PFSK-1 (cell line): ENCODE data around the gene MYH9.

Experiments
- FOXP2 ChIP-seq: optimal IDR thresholded peaks from 2 replicates; pipeline ENCODE3; 2011; ENCODE audit warnings: borderline replicate concordance, control low read depth, inconsistent platforms; ENCODE audit not compliant: insufficient read depth; ENCODE audit errors: extremely low read length, extremely low read depth
- POLR2AphosphoS5 ChIP-seq: IDR thresholded peaks from 2 replicates; pipeline ENCODE4 v1.6.1; 2012; ENCODE audit warnings: low read depth, mild to moderate bottlenecking, control low read depth, low read length, moderate library complexity
- SIN3A ChIP-seq: IDR thresholded peaks from 2 replicates; pipeline ENCODE4 v1.6.1; 2012; ENCODE audit warnings: mild to moderate bottlenecking, low read length, moderate library complexity, borderline replicate concordance; ENCODE audit not compliant: insufficient read depth
- TAF1 ChIP-seq: IDR thresholded peaks from 2 replicates; pipeline ENCODE4 v1.6.1; 2012; ENCODE audit warnings: low read length, control low read depth, borderline replicate concordance; ENCODE audit not compliant: insufficient read depth
- TF ChIP-seq, protein P1 (sequence below), 2 experiments: IDR thresholded peaks; 2 replicates each; pipeline versions ENCODE4 v1.6.1 to v1.8.0; 2011 to 2012; ENCODE audit warnings: low read depth in 2 of 2, low read length in 2 of 2, control low read depth in 1 of 2, inconsistent platforms in 1 of 2, mild to moderate bottlenecking in 1 of 2, moderate library complexity in 1 of 2; ENCODE audit not compliant: insufficient read depth in 1 of 2

MYH9 gene

DNA sequence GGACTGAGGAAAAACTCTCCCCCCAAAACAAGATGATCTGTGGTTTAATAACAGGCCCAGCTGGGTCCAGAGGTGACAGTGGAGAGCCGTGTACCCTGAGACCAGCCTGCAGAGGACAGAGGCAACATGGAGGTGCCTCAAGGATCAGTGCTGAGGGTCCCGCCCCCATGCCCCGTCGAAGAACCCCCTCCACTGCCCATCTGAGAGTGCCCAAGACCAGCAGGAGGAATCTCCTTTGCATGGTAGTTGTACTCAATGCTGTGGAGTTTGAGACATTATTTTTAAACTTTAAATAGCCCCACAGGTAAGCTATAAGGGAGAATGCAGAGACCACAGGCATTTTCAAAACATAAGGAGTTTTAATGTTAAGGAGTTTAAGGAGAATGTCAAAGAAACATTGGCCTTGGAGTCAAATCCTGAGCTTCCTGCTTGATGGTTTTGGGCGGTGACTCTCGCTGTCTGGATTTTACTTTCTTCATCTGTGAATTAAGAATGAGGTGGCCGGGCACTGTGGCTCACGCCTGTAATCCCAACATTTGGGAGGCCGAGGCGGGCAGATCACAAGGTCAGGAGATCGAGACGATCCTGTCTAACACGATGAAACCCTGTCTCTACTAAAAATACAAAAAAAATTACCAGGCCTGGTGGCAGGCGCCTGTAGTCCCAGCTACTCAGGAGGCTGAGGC, 128.0 kb downstream of the MYH9 start:
- TF ChIP-seq POLR2AphosphoS5 (no peak), SIN3A (no peak), TAF1 (no peak), FOXP2 (no peak)
- TF ChIP-seq, protein P1, sequence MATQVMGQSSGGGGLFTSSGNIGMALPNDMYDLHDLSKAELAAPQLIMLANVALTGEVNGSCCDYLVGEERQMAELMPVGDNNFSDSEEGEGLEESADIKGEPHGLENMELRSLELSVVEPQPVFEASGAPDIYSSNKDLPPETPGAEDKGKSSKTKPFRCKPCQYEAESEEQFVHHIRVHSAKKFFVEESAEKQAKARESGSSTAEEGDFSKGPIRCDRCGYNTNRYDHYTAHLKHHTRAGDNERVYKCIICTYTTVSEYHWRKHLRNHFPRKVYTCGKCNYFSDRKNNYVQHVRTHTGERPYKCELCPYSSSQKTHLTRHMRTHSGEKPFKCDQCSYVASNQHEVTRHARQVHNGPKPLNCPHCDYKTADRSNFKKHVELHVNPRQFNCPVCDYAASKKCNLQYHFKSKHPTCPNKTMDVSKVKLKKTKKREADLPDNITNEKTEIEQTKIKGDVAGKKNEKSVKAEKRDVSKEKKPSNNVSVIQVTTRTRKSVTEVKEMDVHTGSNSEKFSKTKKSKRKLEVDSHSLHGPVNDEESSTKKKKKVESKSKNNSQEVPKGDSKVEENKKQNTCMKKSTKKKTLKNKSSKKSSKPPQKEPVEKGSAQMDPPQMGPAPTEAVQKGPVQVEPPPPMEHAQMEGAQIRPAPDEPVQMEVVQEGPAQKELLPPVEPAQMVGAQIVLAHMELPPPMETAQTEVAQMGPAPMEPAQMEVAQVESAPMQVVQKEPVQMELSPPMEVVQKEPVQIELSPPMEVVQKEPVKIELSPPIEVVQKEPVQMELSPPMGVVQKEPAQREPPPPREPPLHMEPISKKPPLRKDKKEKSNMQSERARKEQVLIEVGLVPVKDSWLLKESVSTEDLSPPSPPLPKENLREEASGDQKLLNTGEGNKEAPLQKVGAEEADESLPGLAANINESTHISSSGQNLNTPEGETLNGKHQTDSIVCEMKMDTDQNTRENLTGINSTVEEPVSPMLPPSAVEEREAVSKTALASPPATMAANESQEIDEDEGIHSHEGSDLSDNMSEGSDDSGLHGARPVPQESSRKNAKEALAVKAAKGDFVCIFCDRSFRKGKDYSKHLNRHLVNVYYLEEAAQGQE (IDR thresholded peaks at IDR 0.05; ENCODE audit: insufficient read depth in 1 of 2, low read depth in 2 of 2, low read length in 2 of 2): no peak

GRCh38 chr22:36258701-36259614, 128.8 kb downstream of the MYH9 start:
- no peak for TF ChIP-seq SIN3A
- TF ChIP-seq FOXP2: no peak
- TF ChIP-seq TAF1: no peak
- TF ChIP-seq, protein P1 (IDR thresholded peaks at IDR 0.05; ENCODE audit: insufficient read depth in 1 of 2, low read depth in 2 of 2, low read length in 2 of 2): no peak
- no peak for TF ChIP-seq POLR2AphosphoS5

DNA sequence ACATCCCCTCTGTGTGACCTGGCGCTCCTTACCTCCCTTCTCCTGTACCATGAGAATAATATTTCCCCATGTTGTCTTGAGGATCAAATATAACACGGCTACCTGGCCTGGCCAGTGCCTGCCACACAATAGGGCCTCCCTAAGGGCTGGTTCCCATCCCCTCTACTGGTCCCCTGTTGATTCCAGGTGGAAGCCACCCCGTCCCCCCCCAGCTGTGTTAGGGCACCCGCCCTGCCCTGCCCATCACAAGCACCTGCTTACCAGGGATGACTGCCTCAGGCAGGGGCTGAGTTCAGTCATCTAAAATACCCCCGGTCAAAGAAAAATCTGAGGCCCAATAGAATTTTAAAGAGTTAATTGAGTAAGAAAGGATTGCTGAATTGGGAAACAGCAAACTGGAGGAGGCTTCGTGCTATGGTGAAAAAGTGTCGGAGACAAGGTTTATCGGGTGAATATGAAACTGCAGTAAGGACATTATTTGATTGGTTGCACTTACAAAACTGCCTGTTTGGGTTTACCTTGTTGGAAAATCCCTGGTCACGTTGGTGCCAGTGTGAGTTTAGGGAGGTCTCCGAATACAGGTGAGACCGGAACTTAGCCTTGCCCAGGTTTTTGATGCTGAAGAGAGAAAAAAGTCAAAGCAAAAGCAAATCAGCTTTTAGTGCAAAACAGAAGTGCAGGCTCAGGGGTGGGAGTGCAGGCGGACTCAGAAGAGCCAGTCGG, 129.7 kb downstream of the MYH9 start:
- TF ChIP-seq, protein P1 (IDR thresholded peaks at IDR 0.05; ENCODE audit: insufficient read depth in 1 of 2, low read depth in 2 of 2, low read length in 2 of 2): no peak
- TF ChIP-seq SIN3A (no peak), POLR2AphosphoS5 (no peak), FOXP2 (no peak), TAF1 (no peak)

DNA sequence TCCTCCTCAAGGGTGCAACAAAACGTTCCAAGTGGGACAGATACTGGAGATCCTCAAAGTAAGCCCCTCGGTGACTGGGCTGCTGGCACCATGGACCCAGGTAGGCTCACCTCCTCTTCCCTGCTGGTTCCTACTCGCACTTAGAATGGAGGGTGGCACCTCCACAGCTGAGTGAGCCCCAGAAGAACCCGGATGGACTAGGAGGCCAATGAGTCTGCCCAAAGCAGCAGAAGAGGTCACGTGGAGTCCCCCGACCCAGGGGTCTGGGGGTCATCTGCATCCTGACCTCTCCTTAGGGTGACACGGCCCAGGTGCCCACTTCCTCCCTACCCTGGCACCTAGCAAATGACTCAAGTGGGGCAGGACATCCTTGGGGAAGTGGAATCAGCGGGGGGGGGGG, 130.5 kb downstream of the MYH9 start:
- TF ChIP-seq POLR2AphosphoS5 (no peak), FOXP2 (no peak), TAF1 (no peak), SIN3A (no peak)
- TF ChIP-seq, protein P1 (IDR thresholded peaks at IDR 0.05; ENCODE audit: insufficient read depth in 1 of 2, low read depth in 2 of 2, low read length in 2 of 2): no peak
